T-cell (primary cell): ENCODE results near the gene SLC34A3. TPM values are rescaled to one million over a fixed set of nuclear protein-coding genes. Genes with fewer than 3 reads are reported as not detected.

Source experiments
- ATAC-seq, 4 experiments: fragments of 200-7000 bp in 3 of 4; fragments of 150-1000 bp in 1 of 4; cut with Tn5 transposase; replicated peaks in 1 of 4; 1 replicate in 3 of 4; 2 replicates in 1 of 4; pipeline ENCODE4 v1.10.0; 2021; ENCODE audit warnings: moderate library complexity in 3 of 4, mild to moderate bottlenecking in 2 of 4, moderate number of reproducible peaks in 1 of 4
- CTCF ChIA-PET, 2 donors: fragments of 300-600 bp; sonication (Branson Sonifier 250); formaldehyde crosslinking; loops; one replicate each; lab custom pipeline; 2022; ENCODE audit warnings: antibody characterized with exemption in 2 of 2; lab: Charles Lee
- POLR2A ChIA-PET, 2 donors: fragments of 300-600 bp; sonication (Branson Sonifier 250); formaldehyde crosslinking; loops; one replicate each; lab custom pipeline; 2022; ENCODE audit warnings: antibody characterized with exemption in 2 of 2; lab: Charles Lee
- DNase-seq, 35 experiments: peaks; one replicate each; pipeline versions ENCODE4 v3.0.0 to v3.0.0-alpha.2; 2013 to 2023
- H3K27ac ChIP-seq: one replicate; pipeline ENCODE4 v1.5.1; 2013; ENCODE audit warnings: low read length
- H3K27me3 ChIP-seq, 2 experiments: replicated peaks in 1 of 2; 1 replicate in 1 of 2; 2 replicates in 1 of 2; pipeline versions ENCODE4 v1.6.1 to v1.7.0; 2013; ENCODE audit warnings: low read length in 1 of 2, mixed read lengths in 1 of 2; ENCODE audit not compliant: control insufficient read depth in 2 of 2, insufficient read depth in 2 of 2; ENCODE audit errors: extremely low read depth in 1 of 2
- H3K36me3 ChIP-seq, 2 donors: 1 replicate in 1 of 2; 2 replicates in 1 of 2; pipeline versions ENCODE4 v1.6.1 to v1.7.0; 2013; ENCODE audit warnings: low read length in 1 of 2; ENCODE audit not compliant: control insufficient read depth in 2 of 2, insufficient read depth in 1 of 2; ENCODE audit errors: extremely low read depth in 1 of 2
- H3K4me1 ChIP-seq, 2 experiments: 1 replicate in 1 of 2; 2 replicates in 1 of 2; pipeline versions ENCODE4 v1.6.1 to v1.7.0; 2013; ENCODE audit warnings: low read length in 2 of 2, mixed read lengths in 1 of 2; ENCODE audit not compliant: insufficient read depth in 2 of 2, control insufficient read depth in 1 of 2; ENCODE audit errors: extremely low read depth in 1 of 2
- H3K4me3 ChIP-seq, 2 donors: 1 replicate in 1 of 2; 2 replicates in 1 of 2; pipeline versions ENCODE4 v1.5.1 to v1.7.0; 2013; ENCODE audit warnings: mild to moderate bottlenecking in 2 of 2, low read length in 1 of 2, moderate library complexity in 1 of 2; ENCODE audit not compliant: control insufficient read depth in 1 of 2; ENCODE audit errors: extremely low read depth in 1 of 2
- H3K9me3 ChIP-seq: 2 replicates; pipeline ENCODE4 v1.7.0; 2013
- H3K27ac Mint-ChIP-seq, 2 donors: one replicate each; pipeline ENCODE4 v1.8.0; 2020 to 2021; ENCODE audit warnings: mild to moderate bottlenecking in 2 of 2, mixed read lengths in 2 of 2
- H3K27me3 Mint-ChIP-seq, 2 donors: one replicate each; pipeline ENCODE4 v1.8.0; 2021 to 2022; ENCODE audit warnings: mixed read lengths in 2 of 2
- H3K36me3 Mint-ChIP-seq: one replicate; pipeline ENCODE4 v1.8.0; 2021; ENCODE audit warnings: mixed read lengths
- H3K4me1 Mint-ChIP-seq, 3 donors: one replicate each; pipeline ENCODE4 v1.8.0; 2020 to 2022; ENCODE audit warnings: mixed read lengths in 3 of 3, mild to moderate bottlenecking in 1 of 3
- H3K4me3 Mint-ChIP-seq, 3 donors: one replicate each; pipeline ENCODE4 v1.8.0; 2020 to 2022; ENCODE audit warnings: mild to moderate bottlenecking in 3 of 3, mixed read lengths in 3 of 3, moderate library complexity in 3 of 3
- H3K9me3 Mint-ChIP-seq, 3 donors: one replicate each; pipeline ENCODE4 v1.8.0; 2020 to 2022; ENCODE audit warnings: mixed read lengths in 3 of 3
- WGBS: methylation state at CpG from one replicate; pipeline ENCODE4 v1.1.5; 2013; ENCODE audit warnings: missing lambda C conversion rate; ENCODE audit not compliant: insufficient coverage; 5-methylcytosine and 5-hydroxymethylcytosine counted together
- total RNA-seq, 35 experiments: library from RNA in 6 of 35; stranded (reverse) in 6 of 35; fragments of 120-200 nt in 1 of 35; gene quantifications; one replicate each; pipeline versions ENCODE4 v1.2.1 to v1.2.4 and lab custom pipeline; 2013 to 2026

Gene SLC34A3
- total RNA-seq, 5 donors from 2014 or later (not counting 1 experiment from before 2014, with no cell fraction given): not detected

DNA sequence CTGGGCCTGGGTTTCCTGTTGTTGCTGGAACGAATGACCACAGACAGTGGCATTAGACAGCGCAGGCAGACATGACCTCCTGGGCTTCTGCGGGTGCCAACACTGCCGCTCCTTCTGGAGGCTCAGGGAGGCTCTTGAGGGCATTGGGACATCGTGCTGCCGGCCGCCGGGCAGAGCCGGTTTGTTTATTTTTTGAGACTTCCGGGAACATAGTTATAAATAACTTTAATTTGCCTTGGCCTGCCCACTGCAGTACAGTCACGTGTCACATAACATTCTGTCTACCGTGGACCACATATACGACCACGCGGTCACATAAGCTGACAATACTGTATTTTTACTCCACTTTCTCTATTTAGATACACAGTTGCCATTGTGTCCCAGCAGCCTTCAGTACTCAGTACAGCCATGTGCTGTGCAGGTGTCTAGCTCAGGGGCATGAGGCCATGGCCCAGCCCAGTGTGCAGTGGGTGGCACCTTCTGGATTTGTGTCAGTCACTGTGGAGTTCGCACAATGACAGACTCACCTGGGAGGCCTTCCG lies 38.6 kb downstream of the SLC34A3 start:
- ATAC-seq: no peak

DNA sequence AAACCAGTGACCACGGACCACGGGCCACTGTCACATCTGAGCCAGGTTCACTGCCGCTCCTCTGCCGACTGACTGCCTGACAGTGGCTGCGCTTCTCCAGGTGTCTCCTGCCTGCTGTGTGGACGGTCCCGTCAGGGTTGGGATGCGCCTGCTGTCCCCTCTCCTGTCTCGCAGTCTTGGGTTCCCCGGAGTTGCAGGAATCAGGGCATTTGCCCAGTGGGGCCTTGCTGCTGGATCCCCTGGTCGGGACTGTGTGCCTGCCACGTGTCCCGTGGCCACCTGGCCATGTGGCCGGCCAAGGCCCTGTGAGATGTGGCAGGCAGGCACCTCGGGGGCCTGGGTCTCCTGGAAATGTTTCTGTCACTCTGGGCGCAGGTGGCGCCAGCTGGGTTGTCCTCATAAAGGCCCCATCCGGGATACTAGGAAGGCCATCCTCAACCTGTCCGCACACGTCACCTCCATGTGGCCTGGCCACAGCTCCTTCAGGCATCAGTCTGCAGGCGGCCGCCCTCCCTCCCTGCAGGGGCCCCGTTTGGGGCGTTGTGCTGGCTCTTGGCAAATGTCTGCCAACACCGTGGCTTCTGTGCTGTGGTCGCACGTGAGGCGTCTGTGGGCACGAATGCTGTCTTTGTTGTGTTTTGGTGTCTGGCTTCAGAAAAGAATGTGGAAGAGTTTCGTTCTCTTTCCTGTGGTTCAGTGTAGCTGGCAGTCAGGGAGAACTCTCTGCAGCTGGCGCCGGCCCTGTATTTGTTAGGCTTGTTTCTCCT lies 40.4 kb downstream of the SLC34A3 start:
- Histone ChIP-seq H3K9me3 (no peaks in the 10 kb centered on the region), H3K4me3 (no peak overlapping the region), H3K36me3 (peaks cover 26 to 48% of the 10 kb centered on the region in 2 donors), H3K27me3 (peaks cover 0 to 8% of the 10 kb centered on the region in 2 experiments), H3K4me1 (peaks cover 11 to 24% of the 10 kb centered on the region in 2 experiments), H3K27ac (no peak overlapping the region)
- Mint-ChIP-seq H3K4me1 (peaks cover 22 to 33% (median 31%) of the 10 kb centered on the region in 3 donors), H3K36me3 (peaks cover 20% of the 10 kb centered on the region), H3K4me3 (peak overlapping the region in 2 of 3 donors; percentile 5 to 49), H3K27me3 (peaks cover 0 to 8% of the 10 kb centered on the region in 2 donors), H3K27ac (peak overlapping the region; percentile 1 to 41), H3K9me3 (no peaks in the 10 kb centered on the region)
- WGBS: 62% methylated on average over 26 of the region's 32 CpGs
- peak; percentile 41 to 90 (median 68) for ATAC-seq
- ChIA-PET POLR2A (interaction anchor here in 1 of 2 donors (0.6 kb wide), 1 partner anchor 533 kb away, joined by 3 read pairs; no protein-coding TSS in a partner anchor), CTCF (interaction anchor here in 1 of 2 donors (0.6 kb wide), 1 partner anchor 185 kb away, joined by 8 read pairs; no protein-coding TSS in a partner anchor)
- DNase-seq: peak in 14 of 35 experiments; percentile 18 to 57 (median 36)

More for the DNA sequence above, 38.6 kb downstream of the SLC34A3 start:
- Mint-ChIP-seq H3K36me3 (peaks cover 21% of the 10 kb centered on the region), H3K27ac (no peak overlapping the region), H3K27me3 (no peaks in the 10 kb centered on the region), H3K4me1 (peaks cover 19 to 24% (median 19%) of the 10 kb centered on the region in 3 donors), H3K4me3 (no peak overlapping the region), H3K9me3 (no peaks in the 10 kb centered on the region)
- Histone ChIP-seq H3K4me1 (peaks cover 11 to 26% of the 10 kb centered on the region in 2 experiments), H3K4me3 (no peak overlapping the region), H3K27ac (no peak overlapping the region), H3K27me3 (peaks cover 0 to 3% of the 10 kb centered on the region in 2 experiments), H3K9me3 (no peaks in the 10 kb centered on the region), H3K36me3 (peaks cover 29 to 57% of the 10 kb centered on the region in 2 donors)
- ChIA-PET CTCF (no interaction called here), POLR2A (no interaction called here)
- WGBS: 89% methylated on average over 17 of the region's 17 CpGs
- no peak for DNase-seq

DNA sequence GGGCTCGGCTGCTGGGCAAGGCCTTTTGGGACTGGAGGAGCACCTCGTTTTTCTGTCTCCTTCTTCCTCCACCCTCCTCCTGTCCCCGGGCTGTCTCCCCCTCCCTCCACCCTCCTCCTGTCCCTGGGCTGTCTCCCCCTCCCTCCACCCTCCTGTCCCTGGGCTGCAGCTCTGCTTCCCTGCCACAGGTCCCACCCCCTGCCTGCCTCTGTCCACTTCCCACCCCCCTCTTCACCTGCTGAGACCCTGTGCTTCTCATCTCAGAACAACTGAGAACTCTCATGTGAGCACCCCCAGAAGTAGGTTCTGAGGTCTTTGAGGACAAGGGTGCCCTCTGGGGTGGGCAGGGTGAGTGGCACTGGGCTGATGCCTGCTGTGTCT lies 41.0 kb downstream of the SLC34A3 start:
- ChIA-PET POLR2A (interaction anchor here in 1 of 2 donors (0.6 kb wide), 1 partner anchor 534 kb away, joined by 3 read pairs; no protein-coding TSS in a partner anchor), CTCF (interaction anchor here in 1 of 2 donors (0.6 kb wide), 1 partner anchor 186 kb away, joined by 8 read pairs; no protein-coding TSS in a partner anchor)
- Mint-ChIP-seq H3K4me1 (peaks cover 23 to 35% (median 32%) of the 10 kb centered on the region in 3 donors), H3K9me3 (no peaks in the 10 kb centered on the region), H3K4me3 (peak overlapping the region in 2 of 3 donors; percentile 5 to 49), H3K27ac (peak overlapping the region in 1 of 2 donors; percentile 41), H3K27me3 (peaks cover 0 to 10% of the 10 kb centered on the region in 2 donors), H3K36me3 (peaks cover 20% of the 10 kb centered on the region)
- H3K36me3 ChIP-seq: peaks cover 22 to 43% of the 10 kb centered on the region in 2 donors
- no peak overlapping the region for H3K27ac ChIP-seq
- ATAC-seq (no peak), DNase-seq (no peak)
- H3K27me3 ChIP-seq: peaks cover 0 to 14% of the 10 kb centered on the region in 2 experiments
- no peaks in the 10 kb centered on the region for H3K9me3 ChIP-seq
- H3K4me1 ChIP-seq: peaks cover 11 to 23% of the 10 kb centered on the region in 2 experiments
- no peak overlapping the region for H3K4me3 ChIP-seq
- WGBS: 16% methylated on average over 3 of the region's 3 CpGs

DNA sequence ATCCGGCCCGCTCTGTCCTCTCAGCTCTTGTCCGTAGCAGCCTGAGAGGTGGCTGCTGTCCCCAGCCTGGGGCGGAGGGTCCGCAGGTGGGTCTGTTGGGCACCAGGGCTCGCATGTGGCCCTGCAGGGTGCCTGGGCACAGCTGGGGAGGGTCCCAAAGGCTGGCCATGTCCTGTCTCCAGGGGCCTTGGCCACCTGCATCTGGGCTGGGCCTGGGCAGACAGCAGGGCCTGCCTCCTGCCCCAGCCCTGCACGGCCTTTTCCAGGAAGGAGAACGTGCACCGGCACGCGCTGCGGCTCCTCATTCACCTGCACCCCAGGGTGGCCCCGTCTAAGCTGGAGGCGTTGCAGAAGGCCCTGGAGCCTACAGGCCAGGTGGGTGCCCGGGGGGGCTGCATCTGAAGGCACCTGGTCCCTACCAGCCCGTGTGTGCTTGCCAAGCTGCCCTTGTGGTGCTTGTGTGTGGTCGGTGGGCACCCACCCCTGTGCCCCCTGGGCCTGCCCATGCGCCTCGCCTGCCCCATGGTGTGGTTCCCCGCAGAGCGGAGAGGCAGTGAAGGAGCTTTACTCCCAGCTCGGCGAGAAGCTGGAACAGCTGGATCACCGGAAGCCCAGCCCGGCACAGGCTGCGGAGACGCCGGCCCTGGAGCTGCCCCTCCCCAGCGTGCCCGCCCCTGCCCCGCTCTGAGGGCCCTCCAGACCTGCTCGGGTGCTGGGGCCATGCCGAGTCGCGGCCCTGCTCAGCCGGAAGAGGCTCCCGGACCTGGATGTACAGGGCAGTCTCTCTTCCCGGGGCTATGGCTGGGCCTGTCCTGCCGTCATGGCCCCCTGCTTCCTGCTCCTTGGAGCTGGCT lies 41.8 kb downstream of the SLC34A3 start:
- H3K9me3 Mint-ChIP-seq: no peaks in the 10 kb centered on the region
- H3K4me1 ChIP-seq: peaks cover 14 to 29% of the 10 kb centered on the region in 2 experiments
- no peaks in the 10 kb centered on the region for H3K9me3 ChIP-seq
- H3K27ac Mint-ChIP-seq: no peak overlapping the region
- ChIA-PET POLR2A (no interaction called here), CTCF (no interaction called here)
- H3K27ac ChIP-seq: no peak overlapping the region
- H3K27me3 ChIP-seq: peaks cover 0 to 22% of the 10 kb centered on the region in 2 experiments
- H3K36me3 ChIP-seq: peaks cover 22 to 35% of the 10 kb centered on the region in 2 donors
- H3K27me3 Mint-ChIP-seq: peaks cover 0 to 13% of the 10 kb centered on the region in 2 donors
- DNase-seq (no peak), ATAC-seq (no peak)
- H3K4me1 Mint-ChIP-seq: peaks cover 29 to 43% (median 37%) of the 10 kb centered on the region in 3 donors
- WGBS: 93% methylated on average over 37 of the region's 39 CpGs
- H3K36me3 Mint-ChIP-seq: peaks cover 20% of the 10 kb centered on the region
- no peak overlapping the region for H3K4me3 Mint-ChIP-seq
- H3K4me3 ChIP-seq: no peak overlapping the region

DNA sequence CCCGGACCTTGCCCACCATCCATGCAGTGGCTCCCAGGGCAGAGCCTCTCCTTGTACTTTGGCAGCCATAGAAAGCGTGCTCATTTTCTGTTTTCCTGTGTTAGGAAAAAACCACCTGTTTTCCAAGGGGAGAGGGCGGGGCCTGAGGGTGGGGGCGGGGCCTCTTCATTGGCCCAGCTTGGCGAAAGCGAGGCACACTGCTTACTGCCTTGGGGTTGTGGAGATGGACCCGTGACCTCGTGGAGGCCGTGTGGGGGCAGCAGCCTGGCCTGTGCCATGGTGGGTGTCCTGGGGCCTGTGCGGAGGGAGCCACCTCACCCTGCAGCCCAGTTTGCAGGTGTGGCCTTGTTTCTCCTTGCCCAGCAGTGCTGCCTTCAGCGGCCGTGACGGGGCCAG lies 42.4 kb downstream of the SLC34A3 start:
- H3K36me3 ChIP-seq: peaks cover 22 to 31% of the 10 kb centered on the region in 2 donors
- H3K4me3 ChIP-seq: no peak overlapping the region
- H3K4me1 ChIP-seq: peaks cover 20 to 36% of the 10 kb centered on the region in 2 experiments
- 94% methylated on average over 12 of the region's 13 CpGs for WGBS
- Mint-ChIP-seq H3K36me3 (peaks cover 20% of the 10 kb centered on the region), H3K9me3 (no peaks in the 10 kb centered on the region), H3K4me3 (no peak overlapping the region), H3K27ac (no peak overlapping the region), H3K4me1 (peaks cover 30 to 50% (median 40%) of the 10 kb centered on the region in 3 donors), H3K27me3 (peaks cover 0 to 16% of the 10 kb centered on the region in 2 donors)
- ChIA-PET POLR2A (no interaction called here), CTCF (no interaction called here)
- no peaks in the 10 kb centered on the region for H3K9me3 ChIP-seq
- H3K27me3 ChIP-seq: peaks cover 0 to 28% of the 10 kb centered on the region in 2 experiments
- no peak overlapping the region for H3K27ac ChIP-seq
- DNase-seq (no peak), ATAC-seq (no peak)
